SK-N-MC (cell line): ENCODE results near the gene RBP2.

Experiments
- EZH2 ChIP-seq: fragments of 200-600 bp; sonication (generic); IDR thresholded peaks from one replicate; pipeline ENCODE4 v1.6.1; 2017; ENCODE audit warnings: antibody characterized with exemption
- POLR2AphosphoS5 ChIP-seq: IDR thresholded peaks from 2 replicates; pipeline ENCODE4 v1.6.1; 2012; ENCODE audit warnings: mild to moderate bottlenecking, low read depth, low read length, borderline replicate concordance

DNA sequence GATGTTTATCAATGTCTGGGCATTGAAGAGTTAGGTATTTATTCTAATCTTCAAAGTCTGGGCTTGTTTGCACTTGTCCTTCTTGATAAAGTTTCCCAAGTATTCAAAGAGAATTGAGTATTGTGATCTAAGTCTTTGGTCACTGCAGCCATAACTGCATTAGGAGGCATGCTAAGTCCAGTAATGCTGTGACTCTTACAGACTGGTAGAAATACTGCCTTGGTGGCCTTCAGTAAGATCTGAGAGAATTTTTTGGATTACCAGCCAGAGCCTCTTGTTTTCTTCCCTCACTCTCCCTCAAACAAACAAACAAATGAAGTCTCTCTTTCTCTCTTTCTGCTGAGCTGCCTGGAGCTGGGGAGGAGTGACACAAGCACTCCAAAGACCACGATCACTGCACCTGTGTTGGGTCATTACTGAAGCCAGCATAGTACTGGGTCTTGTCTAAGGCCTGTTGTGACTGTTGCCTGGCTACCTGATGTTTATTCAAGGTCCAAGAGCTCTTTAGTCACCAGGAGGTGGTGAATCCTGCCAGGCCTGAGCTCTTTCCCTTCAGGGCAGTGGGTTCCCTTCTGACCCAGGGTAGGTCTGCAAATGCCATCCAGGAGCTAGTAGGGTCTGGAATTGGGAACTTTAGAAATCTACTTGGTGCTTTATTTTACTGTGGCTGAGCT lies 14.8 kb upstream of the RBP2 start:
- no peak for TF ChIP-seq EZH2
- no peak for TF ChIP-seq POLR2AphosphoS5
